ENCODE data around the gene GAS7.

- TF ChIP-seq ELF1 (IDR thresholded peaks at IDR 0.05; ENCODE audit: borderline replicate concordance, low read depth) (no peak), POLR2AphosphoS5 (IDR thresholded peaks at IDR 0.05; ENCODE audit: low read depth, low read length) (no peak), RAD21 (IDR thresholded peaks at IDR 0.05; ENCODE audit: low read depth) (no peak), CTCF (IDR thresholded peaks at IDR 0.05 in 2 of 3, conservative IDR thresholded peaks at IDR 0.05 in 1 of 3; ENCODE audit: borderline replicate concordance in 1 of 3, insufficient read depth in 1 of 3, low read depth in 2 of 3, low read length in 2 of 3) (no peak), EZH2 (IDR thresholded peaks at IDR 0.05) (no peak), POLR2A (IDR thresholded peaks at IDR 0.05; ENCODE audit: borderline replicate concordance, extremely low read depth, insufficient read depth, insufficient read length) (no peak), YY1 (IDR thresholded peaks at IDR 0.05; ENCODE audit: extremely low read depth, insufficient replicate concordance, low read depth, low read length) (no peak), TCF7L2 (IDR thresholded peaks at IDR 0.05; ENCODE audit: borderline replicate concordance, extremely low read depth, insufficient read depth, insufficient read length) (no peak), CBX3 (IDR thresholded peaks at IDR 0.05; ENCODE audit: low read depth) (no peak)
Measured at GRCh38 chr17:10050597-10051101, 147.8 kb downstream of the GAS7 start.

Data from HCT116 (cell line).